Activated CD4-positive, alpha-beta T cell treated with anti-CD3 and anti-CD28 coated beads, Interleukin-2, Interleukin-4, amounts not matched to agents 100 ng/mL and 50 ng/mL, durations not matched to agents 16 hours and 8 hours (primary cell): ENCODE results near the gene PTPRU.
"Not testable (repeated sequence)": the region's sequence is repeated elsewhere in the genome, so short reads cannot be mapped to it uniquely, and the experiment has no call there.

Experiments used
- DNase-seq: peaks from one replicate; pipeline ENCODE4 v3.0.0-alpha.2; 2020; ENCODE audit warnings: low spot score

PTPRU gene

DNA sequence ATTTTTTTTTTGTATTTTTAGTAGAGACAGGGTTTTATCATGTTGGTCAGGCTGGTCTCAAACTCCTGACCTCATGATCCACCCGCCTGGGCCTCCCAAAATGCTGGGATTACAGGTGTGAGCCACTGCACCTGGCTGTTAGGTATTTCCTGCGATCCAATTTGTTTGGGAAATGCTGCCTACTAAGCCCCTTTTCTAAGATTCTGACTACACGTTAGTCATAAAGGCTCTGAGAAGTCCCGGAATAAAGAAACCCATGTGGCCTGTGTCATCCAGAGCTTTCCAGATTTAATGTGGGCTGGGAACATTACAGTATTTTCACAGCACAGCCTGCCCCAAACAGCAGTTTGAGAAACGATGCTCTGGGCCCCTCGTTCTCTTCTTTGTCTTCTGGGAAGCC lies 14.1 kb upstream of the PTPRU start:
- not testable (repeated sequence) for DNase-seq

DNA sequence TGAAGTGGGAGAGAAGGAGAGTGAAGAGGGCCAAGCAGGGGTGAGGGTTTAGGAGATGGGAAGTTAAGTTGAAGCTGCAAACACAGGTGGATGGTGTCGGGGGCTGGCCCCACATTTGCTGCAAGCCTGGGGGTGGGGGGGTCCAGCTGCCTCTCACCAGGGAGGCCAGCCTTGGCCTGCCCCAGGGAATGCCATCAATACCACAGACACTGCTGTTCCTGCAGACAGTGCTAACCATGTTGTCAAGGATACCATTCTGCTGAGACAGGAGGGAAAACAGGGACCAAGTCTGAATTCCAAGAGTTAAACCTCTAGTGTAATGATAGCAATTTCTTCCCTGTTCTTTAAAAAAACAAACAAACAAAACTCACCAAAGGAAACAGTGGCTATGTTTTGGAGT lies 13.6 kb upstream of the PTPRU start:
- DNase-seq = no peak

DNA sequence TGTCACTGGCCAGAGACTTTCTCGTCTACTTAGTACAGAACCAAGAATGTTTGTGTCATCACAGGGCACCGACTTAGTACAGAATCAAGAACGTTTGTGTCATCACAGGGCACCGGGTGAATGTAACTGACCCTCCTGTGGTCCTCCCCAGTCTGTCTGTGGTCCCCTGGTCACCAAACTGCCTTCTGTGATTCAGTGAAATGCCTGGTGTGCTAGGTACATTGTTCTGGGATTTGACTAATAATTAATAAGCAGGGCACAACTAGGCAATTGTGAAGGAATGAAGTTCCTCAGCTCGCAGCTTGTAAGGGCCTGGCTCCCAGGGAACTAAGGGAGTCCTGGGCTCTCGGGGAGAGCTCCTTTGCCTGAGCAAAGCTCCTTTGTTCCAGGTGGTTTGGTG lies 12.8 kb upstream of the PTPRU start:
- DNase-seq = no peak

DNA sequence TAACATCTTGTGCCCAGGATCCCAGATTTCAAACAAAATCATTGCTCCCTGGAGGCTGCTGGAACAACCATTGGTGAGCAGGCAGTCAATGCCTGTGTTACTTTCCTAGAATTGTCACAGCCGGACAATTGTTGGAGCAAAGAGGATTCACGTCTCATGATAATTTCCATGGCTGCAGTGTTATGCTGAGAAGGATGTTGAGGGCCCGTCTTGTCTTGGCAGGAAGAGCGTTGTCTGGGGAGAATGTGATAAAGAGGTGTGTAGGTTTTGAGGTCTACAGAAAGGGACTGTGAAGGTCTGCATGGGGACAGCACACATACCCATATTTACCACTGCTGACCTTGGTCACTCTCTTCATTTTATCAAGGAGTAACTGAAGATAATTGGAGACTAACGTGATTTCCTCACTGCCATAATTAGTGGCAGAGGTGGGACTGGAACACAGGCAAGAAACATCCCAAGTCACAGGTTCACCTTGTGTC lies 11.9 kb upstream of the PTPRU start:
- DNase-seq = no peak

DNA sequence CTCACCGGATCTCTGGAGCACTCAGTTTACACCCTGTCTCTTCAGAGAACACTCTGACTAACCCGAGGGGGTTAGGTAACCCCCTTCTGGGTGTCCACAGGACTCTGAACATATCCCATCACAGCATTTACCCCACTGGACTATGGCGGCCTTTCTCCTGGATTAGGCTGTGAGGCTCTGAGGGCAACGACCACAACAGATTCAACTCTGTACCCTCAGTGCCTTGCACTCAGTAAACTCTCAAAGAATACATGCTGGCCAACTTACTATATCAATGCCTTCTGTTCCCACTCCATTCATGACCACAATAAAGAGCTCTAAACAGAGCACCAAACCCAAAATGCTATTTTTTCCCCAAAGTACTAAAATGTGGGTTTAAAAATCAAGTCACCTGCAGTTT lies 11.0 kb upstream of the PTPRU start:
- DNase-seq = no peak

DNA sequence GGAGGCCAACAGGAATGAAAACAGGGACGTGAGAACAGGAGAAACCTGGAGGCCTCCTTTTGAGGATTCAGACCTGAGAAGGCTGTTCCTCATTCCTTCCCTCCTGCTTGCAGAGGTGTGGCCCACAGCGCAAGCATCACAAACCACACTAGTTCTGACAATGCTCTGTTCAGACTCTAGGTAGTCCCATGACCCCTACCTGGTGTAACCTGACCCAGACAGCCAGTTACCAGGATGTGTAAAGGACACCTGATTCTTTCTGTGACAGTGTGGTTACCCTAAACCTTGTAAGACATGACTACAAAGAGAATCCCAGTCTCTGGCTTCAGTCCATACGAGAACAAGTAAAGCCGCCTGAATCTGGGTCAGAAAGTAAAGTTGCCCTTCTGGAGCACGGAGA lies 8.8 kb upstream of the PTPRU start:
- DNase-seq = no peak

DNA sequence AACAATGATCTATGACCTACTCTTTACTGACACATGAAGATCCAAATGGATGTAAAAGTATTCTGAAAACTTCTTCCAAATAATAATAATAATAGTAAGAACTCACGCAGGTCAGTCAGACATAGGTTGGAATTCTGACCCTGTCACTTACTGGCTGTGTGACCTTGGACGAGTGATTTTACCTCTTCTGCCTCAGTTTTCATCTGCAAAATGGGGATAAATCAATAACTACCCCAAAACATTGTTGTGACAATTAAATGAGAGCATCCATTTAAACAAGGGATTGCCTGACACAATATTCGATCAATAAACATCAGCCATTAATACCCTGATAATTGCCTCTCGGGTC lies 6.1 kb upstream of the PTPRU start:
- no peak for DNase-seq

DNA sequence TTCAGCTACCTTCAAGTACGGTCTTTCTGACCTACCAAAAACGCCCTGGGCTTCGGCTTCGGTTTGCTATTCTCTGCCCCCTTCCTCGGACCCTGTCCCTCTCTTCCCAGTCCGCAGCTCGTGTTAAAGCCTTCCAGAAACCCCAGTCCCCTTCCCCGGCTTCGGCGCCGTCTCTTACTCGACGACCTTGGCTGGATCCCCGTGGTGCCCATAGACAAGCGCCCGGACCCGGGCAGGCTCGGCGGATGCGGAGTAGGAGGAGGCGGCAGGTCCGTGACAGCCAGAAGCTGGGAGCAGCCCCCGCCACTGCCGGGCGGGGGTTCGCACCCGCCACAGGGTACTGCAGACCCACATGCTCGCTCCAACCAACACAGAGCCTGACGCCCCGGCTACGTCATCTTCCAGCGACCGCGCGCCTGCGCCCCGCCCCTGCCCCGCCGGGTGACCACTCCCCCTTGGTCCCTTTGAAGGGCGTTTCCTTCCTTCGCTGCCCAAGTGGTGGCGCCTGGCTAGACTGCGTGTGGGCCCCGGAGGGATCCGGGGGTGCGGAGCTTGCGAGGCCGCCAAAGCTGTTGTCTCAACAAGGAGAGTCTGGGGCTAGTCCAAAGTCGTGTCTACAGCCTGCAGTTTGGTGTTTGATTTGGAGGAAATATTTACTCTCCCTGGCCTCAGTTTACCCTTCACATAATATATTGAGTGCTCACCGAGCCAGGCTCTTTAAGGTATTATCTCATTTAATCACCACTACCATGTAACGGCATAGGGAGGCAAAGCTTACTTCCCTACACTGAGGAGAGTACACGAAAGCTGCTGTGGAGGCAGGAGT lies 5.6 kb upstream of the PTPRU start, which contains the start of gene MECR:
TSS of gene MECR (minus strand) at position 382 of the 826 bp plus-strand sequence. CDS start at position 354, 28 bp downstream.
- DNase-seq = peak; percentile 96

DNA sequence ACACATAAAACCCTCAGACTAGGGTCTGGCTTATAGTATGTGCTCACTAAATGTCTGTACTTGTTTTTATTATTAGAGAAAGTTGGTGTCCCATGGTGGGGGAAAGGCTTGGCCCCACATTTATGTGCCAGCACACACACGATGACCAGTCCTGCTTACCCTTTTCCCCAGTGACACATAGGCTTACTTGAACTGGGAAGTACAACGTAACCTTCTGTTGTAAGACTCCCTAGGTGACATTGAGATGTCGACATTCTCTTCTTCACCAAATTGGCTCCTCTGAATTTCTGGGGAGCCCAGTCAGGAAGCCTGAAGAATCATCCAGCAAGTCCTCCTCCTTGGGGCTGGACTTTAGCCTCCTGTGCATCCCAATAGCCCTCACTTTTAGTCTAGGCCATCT lies 3.9 kb upstream of the PTPRU start:
- DNase-seq = no peak

DNA sequence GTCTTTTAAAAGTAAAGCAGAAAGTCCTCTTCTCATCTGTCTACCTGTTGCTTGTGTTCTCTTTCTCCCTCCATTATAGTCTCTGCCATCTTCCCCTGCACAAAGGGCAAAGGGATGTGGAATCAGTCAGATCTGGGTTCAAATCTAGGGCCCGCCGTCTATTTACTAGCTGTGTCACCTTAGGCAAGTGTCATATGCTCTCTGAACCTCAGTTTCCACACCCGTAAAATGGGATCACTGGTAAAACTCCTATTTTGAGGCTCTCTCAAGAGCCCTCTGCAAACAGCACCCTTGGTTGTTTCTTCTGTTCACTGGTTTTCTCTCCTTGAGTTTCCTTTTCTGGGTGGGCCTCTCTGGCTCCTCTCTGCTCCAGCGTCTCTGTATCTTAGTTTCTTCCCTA lies 2.6 kb upstream of the PTPRU start:
- DNase-seq = no peak

DNA sequence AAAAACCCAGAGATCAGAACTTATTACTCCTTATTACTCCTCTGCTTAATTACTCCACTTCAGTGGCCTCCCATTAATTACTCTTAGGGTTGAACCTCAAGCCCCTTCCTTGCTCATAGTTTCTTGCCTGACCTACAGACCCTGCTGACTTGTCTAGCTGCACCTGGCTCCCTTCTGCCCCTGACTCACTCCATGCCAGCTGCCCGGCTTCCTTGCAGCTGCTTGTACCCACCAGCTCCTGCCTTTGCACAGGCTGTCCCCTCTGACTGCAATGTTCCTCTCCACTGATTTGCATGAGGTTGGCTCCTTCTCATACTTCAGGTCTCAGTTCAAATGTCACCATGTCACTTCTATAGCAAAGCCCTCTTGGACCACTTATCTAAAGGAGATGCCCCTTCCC lies 1.9 kb upstream of the PTPRU start:
- no peak for DNase-seq

DNA sequence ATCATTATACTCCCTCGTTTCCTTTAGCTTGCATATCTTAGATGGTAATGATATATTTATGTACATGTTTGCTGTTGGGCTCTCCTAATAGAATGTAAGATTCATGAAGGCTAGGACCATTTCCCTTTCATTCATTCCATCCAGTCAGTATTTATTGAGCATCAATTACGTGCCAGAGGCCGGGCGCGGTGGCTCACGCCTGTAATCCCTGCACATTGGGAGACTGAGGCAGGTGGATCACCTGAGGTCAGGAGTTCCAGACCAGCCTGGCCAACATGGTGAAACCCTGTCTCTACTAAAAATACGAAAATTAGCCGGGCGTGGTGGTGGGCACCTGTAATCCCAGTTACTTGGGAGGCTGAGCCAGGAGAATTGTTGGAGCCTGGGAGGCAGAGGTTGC lies 1.4 kb upstream of the PTPRU start:
- not testable (repeated sequence) for DNase-seq

DNA sequence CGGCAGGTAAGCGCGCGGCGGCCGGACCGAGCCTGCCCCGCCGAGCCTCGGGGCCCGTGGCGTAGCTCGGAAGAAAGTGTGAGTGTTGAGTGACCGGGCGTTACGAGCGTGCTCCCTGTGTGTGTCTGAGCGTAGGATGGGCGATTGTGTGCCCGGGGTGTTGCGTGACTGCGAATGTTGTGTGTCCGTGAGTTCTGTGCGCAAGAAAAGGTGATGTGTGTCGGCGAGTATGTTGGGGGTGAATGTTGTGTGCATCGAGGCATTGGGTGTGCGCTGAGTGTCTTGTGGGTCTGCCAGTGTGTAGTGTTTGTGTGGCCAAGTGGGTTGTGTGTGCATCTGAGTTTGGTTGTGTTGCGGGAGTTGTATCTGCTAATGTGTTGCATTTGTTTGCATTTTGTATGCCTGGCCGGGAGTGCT lies 398 bp downstream of the PTPRU start:
- DNase-seq = no peak

DNA sequence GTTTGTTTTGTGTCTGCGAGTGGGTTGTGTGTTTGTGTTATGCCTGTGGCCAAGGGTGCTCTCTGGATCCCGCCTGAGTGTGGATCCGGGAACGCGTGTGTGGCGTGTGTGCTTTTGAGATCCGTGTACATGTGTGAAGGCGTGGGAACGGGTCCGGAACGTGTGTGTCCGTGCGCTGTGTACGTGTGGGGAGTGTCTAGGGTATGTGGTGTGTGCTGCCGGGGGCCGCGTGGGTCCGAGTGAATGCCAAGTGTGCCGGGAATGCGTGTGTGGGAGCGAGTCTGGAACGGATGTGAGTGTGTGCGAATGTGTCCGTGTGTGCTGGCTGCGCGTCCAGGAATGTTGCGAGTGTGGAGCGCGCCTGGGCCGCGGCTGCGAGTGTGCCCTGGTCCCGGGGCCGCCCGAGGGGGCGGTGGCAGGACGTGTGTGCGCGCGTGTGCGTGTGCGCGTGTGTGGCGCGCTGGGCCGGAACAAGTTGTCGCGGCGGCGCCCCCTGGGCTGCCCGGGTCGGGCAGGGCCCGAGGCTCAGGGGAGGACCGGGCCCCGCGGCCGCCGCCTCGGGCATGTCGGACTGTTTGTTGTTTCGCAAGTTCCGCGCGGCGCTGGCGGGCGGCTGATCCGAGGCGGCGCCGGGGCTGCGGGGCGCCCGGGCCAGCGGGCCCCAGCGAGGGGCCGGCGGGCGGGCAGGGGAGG lies 953 bp downstream of the PTPRU start:
- DNase-seq = no peak

DNA sequence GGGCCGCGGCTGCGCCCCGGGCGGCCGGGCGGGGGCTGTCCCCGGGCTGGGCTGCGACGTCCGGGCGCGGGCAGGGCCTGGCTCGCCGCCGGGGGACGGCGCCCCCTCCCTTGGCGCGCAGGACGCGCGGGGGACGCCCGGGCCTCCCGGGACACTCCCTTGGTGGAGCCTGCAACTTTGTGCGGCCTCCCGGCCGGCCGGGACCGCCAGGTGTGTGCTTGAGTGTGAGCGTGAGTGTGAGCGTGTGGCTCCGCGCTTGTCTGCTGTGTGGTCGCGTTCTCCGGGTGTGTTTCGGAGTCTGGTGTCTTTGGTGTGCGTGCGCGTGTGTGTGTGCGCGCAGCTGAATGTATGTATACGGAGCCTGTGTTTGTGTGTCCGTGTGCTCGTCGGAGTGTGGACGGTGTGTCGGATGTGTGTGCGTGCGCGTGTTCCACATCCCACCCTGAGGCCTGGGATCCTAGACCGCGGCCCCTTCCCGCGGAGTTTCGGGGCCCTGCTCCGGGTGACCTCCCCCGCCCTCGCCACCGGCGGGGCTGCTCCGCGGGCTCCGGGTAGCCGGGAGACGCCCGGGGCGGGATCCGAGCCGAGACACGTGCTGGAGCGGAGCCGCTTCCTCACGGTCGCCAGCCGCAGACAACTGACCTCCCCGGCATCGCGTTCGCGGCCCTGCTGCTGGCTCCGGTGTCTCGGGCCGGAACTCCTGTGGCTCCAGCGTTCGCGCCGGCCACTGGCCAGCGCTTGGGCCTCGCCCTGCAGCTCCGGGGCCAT lies 1.7 kb downstream of the PTPRU start:
- no peak for DNase-seq

DNA sequence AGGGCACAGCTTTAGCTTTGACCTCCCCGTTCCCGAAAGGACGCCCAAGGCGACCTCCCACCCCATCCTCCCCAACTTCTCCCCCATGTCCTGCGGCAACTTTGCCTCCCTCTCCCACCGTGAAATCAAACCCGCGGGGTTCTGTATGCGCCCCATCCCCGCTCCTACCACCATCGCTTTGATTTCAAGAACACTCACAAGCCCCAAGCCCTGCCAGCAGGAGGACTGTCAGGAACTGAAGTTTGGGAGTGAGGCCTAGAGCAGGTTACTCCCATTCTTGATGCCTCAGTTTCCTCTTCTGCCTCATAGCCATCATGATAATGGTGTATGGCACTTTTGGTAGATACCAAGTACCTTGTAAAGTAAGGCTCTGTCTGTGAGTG lies 2.3 kb downstream of the PTPRU start:
- DNase-seq = no peak

DNA sequence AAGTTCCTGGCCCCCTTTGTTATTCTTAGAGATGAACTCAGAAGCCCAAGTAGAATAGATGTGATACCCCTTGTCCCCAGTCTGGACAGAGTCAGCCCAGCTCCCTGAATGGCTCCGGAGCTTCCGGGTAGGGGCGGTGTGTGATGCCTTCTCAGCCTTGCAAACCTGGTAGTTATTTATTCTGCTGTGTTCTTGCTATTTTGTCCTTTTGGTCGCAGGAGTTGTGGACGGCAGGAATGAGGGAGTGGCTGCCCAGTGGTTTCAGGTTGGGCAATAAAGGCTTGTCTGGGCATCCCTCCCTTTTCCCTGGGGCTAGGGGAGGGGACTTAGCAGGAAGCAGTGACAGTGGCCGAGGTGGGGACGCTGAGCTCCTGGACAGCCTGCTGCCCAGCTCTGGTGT lies 2.8 kb downstream of the PTPRU start:
- no peak for DNase-seq

DNA sequence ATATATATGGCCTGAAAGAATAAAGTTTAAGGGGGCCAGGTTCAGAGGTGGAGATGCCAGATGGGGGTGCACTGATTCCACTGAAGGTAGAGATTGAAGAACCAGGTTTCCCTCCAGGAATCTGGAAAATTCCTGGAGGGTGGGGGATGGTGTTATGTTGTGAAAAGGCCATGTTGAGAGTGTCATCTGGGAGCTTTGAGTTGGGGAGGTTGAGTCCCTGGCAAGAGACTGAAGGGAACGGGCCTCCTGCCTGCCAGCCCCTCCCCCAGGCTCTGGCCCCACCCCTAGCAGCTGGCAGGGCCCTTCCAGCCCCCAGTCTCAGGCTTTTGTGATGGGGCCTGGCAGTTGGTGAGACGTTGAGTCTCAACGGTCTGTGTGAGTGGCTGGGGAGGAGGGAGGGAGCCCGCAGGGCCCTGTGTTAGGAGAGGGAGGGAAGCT lies 4.1 kb downstream of the PTPRU start:
- no peak for DNase-seq

DNA sequence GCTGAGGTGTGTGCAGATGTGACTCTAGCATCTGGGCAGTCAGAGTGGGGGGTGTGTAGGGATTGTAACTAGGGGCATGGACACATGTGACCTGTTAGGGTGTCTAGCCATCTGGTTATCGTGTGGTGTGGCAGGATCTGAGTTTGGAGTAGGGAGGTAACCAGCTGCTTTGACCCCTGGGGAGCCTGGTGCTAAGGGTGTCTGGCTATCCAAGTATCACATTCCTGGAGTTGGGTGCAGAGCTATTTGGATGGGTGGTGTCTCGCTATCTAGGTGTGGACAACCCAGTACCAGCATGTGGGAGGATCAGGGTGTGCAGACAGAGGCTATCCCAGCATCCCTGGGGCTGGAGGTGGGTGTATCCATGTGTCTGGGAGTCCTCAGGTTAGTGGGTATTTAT lies 4.7 kb downstream of the PTPRU start:
- DNase-seq = no peak

DNA sequence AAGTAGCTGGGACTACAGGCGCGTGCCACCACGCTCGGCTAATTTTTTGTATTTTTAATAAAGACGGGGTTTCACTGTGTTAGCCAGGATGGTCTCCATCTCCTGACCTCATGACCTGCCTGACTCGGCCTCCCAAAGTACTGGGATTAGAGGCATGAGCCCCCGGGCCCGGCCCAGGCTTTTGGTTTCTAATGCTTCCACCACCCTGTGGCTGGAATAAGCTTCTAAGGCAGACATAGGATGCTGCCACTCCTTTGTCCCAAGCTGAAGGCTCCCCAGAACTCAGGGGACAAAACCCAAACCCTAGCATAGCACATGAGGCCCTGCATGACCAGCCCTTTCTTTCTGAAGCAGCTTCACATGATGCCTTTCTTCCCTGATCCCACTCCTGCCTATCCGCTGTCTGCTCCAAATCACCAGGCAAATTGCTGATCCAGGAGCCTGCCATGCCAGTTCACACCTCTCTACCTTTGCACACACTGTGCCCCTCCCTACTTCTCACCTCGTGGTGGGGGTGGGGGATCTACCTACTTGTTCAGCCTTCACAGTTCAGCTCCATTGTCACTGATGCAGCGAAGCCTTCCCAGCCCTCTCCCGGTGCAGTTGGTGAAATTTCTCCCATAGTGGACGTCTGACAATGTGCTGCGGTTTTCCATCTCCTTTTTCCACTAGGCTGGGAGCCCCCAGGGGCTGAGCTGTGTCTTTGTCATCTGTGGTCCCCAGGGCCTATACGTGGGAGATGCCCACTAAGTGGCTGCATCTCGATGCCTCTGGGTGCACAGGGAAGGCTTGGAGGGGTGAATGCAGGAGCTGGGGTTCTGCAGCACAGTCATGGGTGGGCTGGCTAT lies 6.9 kb downstream of the PTPRU start:
- no peak for DNase-seq

DNA sequence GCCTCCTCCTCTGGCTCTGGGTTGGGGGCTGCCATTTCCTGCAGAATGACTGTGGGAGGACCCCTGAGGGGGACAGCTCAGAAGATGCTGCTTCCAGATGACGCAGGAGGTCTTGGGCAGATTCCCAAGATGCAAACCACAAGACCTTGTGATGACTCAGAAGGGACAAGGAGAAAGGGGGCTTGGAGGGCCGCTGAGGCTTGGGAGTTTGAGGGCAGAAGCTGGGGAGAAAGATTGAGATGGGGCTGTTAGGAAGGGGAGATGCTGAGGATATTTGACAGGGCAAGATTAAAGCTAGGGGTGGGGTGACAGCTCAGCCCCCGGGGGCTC lies 7.5 kb downstream of the PTPRU start:
- DNase-seq = no peak

DNA sequence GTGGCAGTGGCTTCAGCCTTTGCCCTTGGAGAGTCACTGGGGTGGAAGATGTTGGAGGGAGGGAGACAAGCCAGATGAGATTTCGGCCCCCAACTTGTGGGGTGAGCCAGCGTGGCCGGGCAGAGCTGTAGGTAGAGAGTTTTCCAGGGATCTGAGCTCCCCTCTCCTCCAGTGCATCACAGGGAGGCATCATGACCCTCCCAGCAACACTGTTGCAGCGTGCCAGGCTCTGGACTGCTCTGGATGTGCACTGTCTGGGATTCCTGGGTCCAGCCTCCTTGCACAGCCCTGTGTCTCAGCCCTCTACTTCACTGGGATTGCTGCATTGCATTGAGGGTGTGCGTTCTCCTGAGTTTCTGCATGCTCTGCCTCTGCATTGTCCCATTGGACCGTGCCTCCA lies 8.9 kb downstream of the PTPRU start:
- DNase-seq = no peak
